Bronchial epithelial cell (primary cell): ENCODE measurements around the gene TMCO2. TPM values are rescaled to one million over a fixed set of nuclear protein-coding genes. Genes with fewer than 3 reads are reported as not detected.

Experiments used
- DNase-seq: peaks from one replicate; pipeline ENCODE4 v3.0.0-alpha.2; 2010; ENCODE audit warnings: low read depth
- FAIRE-seq: peaks from 2 replicates; lab custom pipeline; 2011; peaks lifted over from hg19 to GRCh38; lab: Jason Lieb, UNC
- H3K27me3 ChIP-seq: 2 replicates; pipeline ENCODE4 v1.5.1; 2011; ENCODE audit warnings: low read length; ENCODE audit not compliant: control insufficient read depth, insufficient read depth
- H3K36me3 ChIP-seq: 2 replicates; pipeline ENCODE4 v1.5.1; 2011; ENCODE audit warnings: low read length; ENCODE audit not compliant: control insufficient read depth, insufficient read depth
- H3K4me3 ChIP-seq: 2 replicates; pipeline ENCODE4 v1.5.1; 2011; ENCODE audit warnings: mild to moderate bottlenecking, low read depth, low read length, control low read depth
- CTCF ChIP-seq: IDR thresholded peaks from 2 replicates; pipeline ENCODE4 v1.5.1; 2011; ENCODE audit warnings: mild to moderate bottlenecking, moderate library complexity, low read length, control low read depth, inconsistent platforms; ENCODE audit not compliant: insufficient read depth, severe bottlenecking
- total RNA-seq: library from RNA; depleted of rRNA; stranded (reverse); fragments of >200 nt; gene quantifications from 2 replicates; pipeline ENCODE4 v1.2.1, GENCODE V29; 2014

Gene TMCO2
- total RNA-seq, 1 donor from 2014 or later = not detected

- DNase-seq (no peak), FAIRE-seq (no peak)
- no peaks in the 10 kb centered on the region for H3K27me3 ChIP-seq
- no peak for TF ChIP-seq CTCF
- no peak overlapping the region for H3K4me3 ChIP-seq
- no peaks in the 10 kb centered on the region for H3K36me3 ChIP-seq
Measured at GRCh38 chr1:40301066-40301465, 53.3 kb downstream of the TMCO2 start.

Other genes with a start within 250 kb of the TMCO2 start
- gene CAP1, start 207.2 kb upstream of the TMCO2 start, total RNA-seq = 359 and 380 TPM in 2 replicates
- gene PPT1, start 150.7 kb upstream of the TMCO2 start, total RNA-seq = 29.4 and 29.5 TPM in 2 replicates
- gene RLF, start 86.5 kb upstream of the TMCO2 start, total RNA-seq = 26.9 and 28.3 TPM in 2 replicates
- gene ZMPSTE24, start 10.3 kb downstream of the TMCO2 start, total RNA-seq = 42.8 and 68.4 TPM in 2 replicates
- gene COL9A2, start 69.3 kb downstream of the TMCO2 start, total RNA-seq = under 0.01 and 0.13 TPM in 2 replicates
- 4.2 and 10.8 TPM in 2 replicates for gene SMAP2, start 125.8 kb downstream of the TMCO2 start, total RNA-seq
- 1.6 and 2.6 TPM in 2 replicates for gene ZFP69B, start 202.5 kb downstream of the TMCO2 start, total RNA-seq
- gene ZFP69, start 229.4 kb downstream of the TMCO2 start, total RNA-seq = 1.9 and 2.1 TPM in 2 replicates